GM19372 (cell line): ENCODE data around the gene CCM2.

Experiments used
- ATAC-seq: cut with Tn5 transposase; IDR thresholded peaks from one replicate; pipeline ENCODE4 v1.9.1; 2021; ENCODE audit warnings: mild to moderate bottlenecking, low read depth, moderate library complexity; ENCODE audit not compliant: unreplicated experiment

Gene CCM2

DNA sequence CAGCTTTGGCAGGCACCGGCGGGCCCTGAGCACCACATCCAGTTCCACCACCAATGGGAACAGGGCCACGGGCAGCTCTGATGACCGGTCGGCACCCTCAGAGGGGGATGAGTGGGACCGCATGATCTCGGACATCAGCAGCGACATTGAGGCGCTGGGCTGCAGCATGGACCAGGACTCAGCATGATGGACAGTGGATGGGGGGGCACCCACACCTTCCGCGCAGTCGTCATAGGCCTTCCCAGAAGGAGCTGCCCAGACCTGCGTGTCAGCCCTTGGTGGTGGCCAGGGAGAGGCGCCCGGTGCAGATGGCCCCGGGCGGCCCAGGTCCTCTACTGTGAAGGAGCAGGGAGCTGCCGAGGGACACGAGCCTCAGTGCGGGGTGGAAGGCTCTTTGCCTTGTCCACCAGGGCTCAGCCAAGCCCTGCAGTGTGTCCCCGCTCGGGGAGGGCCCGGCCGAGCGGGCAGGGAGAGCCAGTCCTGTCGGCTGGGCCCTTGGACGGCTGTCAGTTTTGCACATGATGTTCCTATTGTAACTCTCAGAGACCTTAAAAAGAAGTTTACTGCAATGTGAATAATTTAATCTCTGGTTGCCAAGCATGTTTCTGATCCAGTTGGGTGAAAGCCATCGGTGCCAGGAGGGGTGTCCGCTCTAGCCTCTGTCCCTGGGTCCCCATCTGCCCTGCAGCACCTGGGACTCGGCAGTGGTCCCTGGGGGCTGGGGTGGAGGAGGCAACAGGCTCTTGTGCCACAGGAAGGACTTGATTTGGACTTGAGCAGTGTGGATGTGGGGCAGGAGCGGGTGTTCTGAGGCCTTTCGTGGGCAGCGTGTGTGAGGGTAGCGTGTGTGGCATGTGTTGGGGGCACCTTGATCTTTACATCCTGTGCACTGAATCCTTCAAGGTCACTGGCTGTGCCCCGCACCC lies 76.1 kb downstream of the CCM2 start:
- no peak for ATAC-seq

- ATAC-seq, result no peak
Measured at GRCh38 chr7:45076946-45077345, 76.9 kb downstream of the CCM2 start.

DNA sequence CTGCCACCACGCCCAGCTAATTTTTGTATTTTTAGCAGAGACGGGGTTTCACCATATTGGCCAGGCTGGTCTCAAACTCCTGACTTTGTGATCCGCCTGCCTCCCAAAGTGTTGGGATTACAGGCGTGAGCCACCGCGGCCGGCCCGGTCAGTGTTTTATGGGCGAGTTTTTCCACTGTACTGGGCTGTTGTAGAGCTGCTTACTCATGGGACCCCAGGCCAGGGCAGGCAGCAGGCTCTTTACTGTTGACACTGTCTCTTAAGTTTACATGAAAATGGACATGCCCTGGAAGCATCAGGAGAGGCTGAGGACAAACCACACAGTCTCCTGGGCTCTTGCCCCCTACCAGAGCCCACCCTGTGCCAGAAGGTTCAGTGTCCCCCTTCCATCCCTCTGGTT lies 77.6 kb downstream of the CCM2 start:
- ATAC-seq, result no peak

DNA sequence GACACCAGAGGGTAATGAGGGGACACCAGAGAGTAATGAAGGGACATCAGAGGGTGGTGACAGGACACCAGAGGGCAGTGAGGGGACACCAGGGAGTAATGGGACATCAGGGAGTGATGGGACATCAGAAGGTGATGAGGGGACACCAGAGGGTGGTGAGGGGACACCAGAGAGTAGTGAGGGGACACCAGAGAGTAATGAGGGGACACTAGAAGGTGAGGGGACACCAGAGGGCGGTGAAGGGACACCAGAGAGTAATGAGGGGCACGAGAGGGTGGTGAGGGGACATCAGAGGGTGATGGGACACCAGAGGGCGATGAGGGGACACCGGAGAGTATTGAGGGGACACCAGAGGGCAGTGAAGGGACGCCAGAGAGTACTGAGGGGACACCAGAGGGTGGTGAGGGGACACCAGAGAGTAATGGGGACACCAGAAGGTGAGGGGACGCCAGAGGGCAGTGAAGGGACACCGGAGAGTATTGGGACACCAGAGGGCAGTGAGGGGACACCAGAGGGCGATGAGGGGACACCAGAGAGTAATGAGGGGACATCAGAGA lies 78.2 kb downstream of the CCM2 start:
- no peak for ATAC-seq

GRCh38 chr7:45080265-45080957 lies 80.4 kb downstream of the CCM2 start:
- ATAC-seq, result no peak

DNA sequence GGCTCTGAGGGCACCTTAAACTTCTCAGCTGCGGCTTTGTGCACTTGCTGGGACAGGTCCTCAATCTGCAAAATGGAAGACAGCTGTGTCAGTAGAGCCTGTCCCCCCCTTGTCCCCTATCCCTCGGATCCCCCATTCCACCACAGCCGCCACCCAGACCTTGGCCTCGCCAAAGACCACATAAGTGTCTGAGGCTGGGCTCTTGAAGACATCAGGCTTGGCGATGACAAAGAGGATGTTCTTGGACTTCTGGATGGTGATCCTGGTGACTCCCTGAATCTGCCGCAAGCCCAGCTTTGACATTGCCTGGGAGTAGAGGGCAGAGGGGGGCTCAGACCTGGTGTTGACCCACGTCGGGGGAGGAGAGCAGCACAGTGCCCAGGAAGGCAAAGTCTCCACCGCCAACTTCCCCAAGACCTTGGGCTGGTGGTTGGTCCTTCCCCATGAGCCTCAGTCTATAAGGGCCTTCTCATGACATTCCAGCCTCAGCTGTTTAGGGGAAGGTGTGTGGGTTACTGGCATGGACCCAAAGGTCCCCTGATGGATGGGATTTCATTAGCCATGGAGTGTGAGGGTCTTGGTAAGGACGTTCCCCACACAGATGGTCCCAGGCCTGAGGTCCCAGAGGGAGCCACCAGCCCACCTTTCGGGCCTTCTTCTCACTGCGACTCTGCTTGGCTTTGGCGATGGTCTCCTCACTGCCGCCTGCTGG lies 81.1 kb downstream of the CCM2 start:
- no peak for ATAC-seq

GRCh38 chr7:45081670-45081974 lies 81.6 kb downstream of the CCM2 start:
- no peak for ATAC-seq

DNA sequence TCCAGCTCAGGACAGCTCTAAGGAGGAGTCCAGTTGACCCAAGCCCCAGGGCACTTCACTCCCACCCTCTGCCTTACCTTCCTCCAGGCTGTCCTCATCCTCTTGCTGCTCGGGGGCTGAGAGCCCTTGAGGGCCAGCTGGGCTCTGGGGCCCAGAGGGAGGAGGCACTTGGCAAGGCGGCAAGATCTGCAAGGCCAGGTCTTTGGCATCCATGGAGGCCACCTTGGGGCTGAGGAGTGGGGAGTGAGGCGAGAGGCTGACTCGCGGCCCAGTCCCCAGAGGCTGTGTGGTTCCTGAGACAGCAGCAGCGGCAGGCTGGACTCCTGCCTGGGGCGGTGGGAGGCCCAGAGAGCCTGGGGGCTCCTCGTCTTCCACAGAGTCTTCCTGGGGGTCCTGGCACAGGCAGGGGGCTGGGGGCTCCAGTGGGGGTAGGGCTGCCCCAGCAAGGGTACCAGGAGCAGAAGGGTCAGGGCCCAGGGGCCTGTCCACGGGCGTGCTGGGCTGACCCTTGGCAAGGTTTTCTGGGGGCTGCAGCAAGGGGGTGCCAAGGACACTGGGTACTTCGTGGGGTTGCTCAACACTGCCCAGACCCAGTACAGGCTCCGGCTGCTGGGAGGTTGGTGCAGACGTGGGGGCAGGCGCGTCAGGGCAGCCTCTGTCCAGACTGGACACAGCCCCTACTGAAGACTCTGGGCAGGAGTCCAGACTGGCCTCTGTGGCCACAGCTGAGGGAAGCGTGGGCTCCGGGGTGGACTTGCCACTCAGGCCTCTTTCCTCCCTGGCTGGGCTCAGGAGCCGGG lies 82.2 kb downstream of the CCM2 start:
- ATAC-seq, result no peak

DNA sequence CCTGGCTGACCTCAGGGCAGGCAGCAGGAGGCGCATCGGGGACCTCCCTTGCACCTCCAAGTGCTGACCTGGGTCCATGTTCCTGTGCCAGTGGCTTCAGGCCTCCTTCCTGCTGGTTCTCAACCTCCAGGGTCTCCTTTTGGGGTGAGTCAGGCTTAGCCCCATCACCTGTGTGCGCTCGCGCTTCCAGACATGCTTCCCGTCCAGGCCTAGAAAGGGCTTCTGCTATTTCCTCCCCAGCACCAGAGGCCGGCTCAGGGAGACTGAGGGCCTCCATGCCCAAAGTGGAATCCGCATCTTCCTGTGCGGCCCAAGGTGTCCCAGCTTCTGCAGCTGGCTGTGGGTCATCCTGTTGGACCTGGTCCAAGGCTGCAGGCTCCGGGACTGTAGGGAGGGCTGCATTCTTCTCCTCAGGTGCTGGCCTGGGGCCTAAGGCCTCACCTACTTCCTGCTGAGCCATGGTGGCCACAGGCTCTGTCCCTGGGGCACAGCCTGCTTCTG lies 82.9 kb downstream of the CCM2 start:
- ATAC-seq, result no peak

DNA sequence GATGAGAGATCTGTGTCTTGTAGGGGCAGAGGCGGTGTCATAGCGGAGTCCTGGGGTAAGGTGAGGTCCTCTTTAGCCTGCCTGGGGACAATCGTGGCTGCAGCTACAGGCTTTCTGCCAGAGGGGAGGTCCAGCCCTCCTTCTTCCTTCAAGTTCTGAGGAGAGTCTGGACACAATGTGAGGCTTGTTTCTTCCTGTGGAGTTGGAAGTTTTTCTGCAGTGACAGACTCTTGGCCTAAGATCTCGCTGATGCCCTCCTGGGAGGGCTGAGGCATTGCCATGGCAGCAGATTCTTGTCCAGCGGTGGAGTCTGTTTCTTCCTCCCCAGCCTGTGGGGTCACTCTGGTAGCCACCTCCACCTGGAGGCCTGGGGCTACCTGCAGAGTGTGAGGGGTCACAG lies 84.3 kb downstream of the CCM2 start:
- ATAC-seq, result no peak

- ATAC-seq, result no peak
Measured at GRCh38 chr7:45084901-45085618, 85.1 kb downstream of the CCM2 start.

DNA sequence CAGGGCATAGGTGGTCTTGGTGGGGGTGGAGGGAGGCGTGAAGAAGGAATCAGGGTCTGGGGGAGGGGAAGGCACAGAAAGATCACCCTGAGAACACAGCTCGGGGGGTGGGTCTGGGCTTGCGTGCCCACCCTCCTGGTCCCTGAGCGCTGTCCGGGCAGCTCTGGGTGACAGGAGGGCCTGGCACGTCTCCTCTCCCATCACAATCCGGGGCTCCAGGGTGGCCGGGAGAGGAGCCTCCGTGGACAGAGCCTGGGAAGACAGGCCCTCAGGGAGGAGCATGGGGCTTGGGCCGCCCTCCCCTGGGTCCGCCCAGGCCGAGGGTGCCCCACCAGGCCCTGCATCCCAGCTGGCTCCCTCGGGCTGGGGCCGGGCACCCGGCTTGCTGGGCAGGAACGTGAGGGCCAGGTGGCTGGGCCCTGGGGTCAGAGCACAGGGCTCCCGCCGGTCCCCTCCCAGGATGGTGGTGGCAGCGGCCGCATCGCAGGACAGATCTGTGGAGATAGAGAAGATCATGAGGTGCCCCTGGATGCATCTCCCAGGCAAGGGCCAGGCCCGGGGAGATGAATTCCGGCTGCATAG lies 85.7 kb downstream of the CCM2 start:
- no peak for ATAC-seq

GRCh38 chr7:45086331-45087065 lies 86.5 kb downstream of the CCM2 start:
- ATAC-seq, result no peak

DNA sequence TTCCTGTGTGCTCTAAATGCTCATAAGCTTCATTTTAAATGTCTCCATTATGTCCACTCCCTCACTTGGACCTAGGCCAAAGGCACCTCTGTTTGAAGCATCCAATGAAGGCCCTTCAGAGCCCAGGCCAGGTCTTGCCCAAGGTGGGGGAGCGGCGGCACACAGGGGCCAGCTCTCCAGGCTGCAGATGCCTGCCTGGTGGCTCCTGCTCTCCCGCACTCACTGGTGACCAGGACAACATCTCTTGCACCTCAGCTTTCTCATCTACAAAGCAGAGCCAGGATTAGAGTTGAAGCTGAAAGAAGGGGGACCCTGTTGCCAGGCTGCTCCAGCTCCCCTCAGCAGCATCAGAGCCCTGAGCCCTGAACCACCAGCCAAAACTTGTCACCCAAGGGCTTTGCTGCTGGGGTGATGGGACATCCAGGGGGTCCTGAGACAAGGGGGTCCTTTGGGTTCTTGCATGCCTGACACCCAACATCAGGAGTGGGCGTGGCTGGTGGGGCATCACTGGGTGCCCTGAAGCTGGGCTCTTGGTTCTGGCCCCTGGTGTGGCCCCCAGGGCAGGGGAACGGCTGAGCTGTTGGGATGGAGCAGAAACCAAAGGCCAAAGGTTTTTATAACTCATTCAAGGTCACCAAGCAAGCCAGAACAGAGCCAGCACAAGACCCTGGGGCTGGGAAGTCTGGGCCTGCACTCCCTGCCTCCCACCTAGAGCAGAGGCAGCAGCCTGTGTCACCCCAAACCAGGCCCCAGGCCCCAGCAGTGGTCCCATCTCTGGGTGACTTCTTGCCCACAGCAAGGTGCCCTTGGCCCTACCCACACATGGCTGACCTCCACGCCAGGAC lies 87.5 kb downstream of the CCM2 start:
- no peak for ATAC-seq

- ATAC-seq, result no peak
Measured at GRCh38 chr7:45088146-45088701, 88.2 kb downstream of the CCM2 start.

DNA sequence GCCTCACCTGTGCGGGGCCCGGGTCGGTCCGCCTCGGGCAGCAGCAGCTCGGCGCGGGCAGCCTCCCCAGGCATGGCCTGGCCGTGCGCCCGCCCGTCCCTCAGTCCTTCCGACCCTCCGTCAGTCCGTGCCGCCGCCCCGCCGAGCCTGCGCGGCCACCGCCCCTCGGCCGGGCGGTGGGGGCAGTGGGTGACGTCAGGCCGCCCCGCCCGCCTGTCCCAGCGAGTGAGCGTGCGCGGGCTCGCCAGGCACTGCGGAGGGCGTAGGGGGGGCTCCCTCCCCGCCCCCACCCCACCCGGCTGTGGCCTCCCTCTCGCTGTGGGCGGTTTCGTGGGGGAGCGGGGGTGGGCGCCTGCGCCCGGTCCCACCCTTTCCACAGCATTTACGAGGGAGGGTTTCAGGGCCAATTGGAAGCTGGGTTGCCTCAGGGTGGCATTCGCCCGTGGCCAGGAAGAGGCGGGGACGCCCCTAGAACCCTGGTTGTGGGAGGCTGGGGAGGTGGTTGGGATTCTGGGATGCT lies 88.9 kb downstream of the CCM2 start, which contains the start of gene NACAD:
Gene NACAD, minus strand, starts transcription at position 149 of the 520 bp plus-strand sequence. Its CDS starts 75 bp downstream, at position 74.
- no peak for ATAC-seq

DNA sequence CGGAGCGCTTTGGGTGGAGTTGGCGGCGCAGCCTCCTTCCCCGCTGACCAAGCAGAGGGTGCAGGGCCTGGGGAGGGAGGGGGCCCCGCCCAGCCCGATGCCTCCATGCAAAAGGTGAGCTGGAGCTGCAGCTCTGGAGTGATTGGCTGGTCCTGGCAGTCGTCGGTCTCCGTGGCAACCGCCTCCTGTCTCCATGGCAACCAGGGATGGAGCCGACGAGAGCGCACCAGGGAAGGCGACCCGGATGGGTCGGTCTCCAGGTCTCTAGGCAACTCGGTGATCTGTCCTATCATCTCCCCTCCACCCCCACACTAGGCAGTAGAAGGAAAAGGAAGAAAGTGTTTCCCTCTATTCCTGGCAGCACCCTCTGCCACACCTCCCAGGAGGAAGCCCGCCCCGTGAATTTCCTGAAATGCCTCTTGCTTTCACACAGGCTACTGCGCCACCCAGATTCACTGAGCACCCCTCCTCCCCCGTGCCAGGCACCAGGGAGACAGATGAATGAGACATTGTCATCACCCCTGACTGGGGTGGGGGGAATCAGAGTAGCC lies 89.4 kb downstream of the CCM2 start:
- ATAC-seq, result no peak
